H1 (cell line): ENCODE measurements around the gene FGB. TPM values are rescaled to one million over a fixed set of nuclear protein-coding genes. Genes with fewer than 3 reads are reported as not detected.

Experiments
- CTCF ChIA-PET: fragments of 300-600 bp; sonication (Branson Sonifier 250); formaldehyde crosslinking; loops from one replicate; lab custom pipeline; 2021; ENCODE audit not compliant: partially characterized antibody; lab: Charles Lee
- POLR2A ChIA-PET: fragments of 300-600 bp; sonication (Branson Sonifier 250); formaldehyde crosslinking; loops from one replicate; lab custom pipeline; 2021; ENCODE audit warnings: inconsistent platforms; ENCODE audit not compliant: partially characterized antibody; lab: Charles Lee
- DNase-seq, 2 experiments: peaks; one replicate each; pipeline versions ENCODE4 v3.0.0 to v3.0.0-alpha.2; 2010 to 2022; ENCODE audit warnings: low spot score in 2 of 2, low read depth in 1 of 2, mixed read lengths in 1 of 2
- FAIRE-seq: peaks from 2 replicates; lab custom pipeline; 2011; peaks lifted over from hg19 to GRCh38; lab: Jason Lieb, UNC
- H2AFZ ChIP-seq: 2 replicates; pipeline ENCODE4 v1.8.1; 2012; ENCODE audit warnings: low read length, inconsistent platforms
- H2AK5ac ChIP-seq: 2 replicates; pipeline ENCODE4 v1.6.1; 2013; ENCODE audit warnings: low read depth, low read length
- H2BK120ac ChIP-seq: replicated peaks from 2 replicates; pipeline ENCODE3; 2013; ENCODE audit warnings: low read depth, low read length, inconsistent platforms
- H2BK12ac ChIP-seq: 2 replicates; pipeline ENCODE4 v1.6.1; 2013; ENCODE audit warnings: low read depth, low read length
- H2BK15ac ChIP-seq: 2 replicates; pipeline ENCODE4 v1.6.1; 2013; ENCODE audit warnings: low read length
- H2BK20ac ChIP-seq: 2 replicates; pipeline ENCODE4 v1.6.1; 2013; ENCODE audit warnings: low read length
- H2BK5ac ChIP-seq: 2 replicates; pipeline ENCODE4 v1.6.1; 2013; ENCODE audit warnings: low read depth, low read length
- H3K14ac ChIP-seq: 2 replicates; pipeline ENCODE4 v1.6.1; 2013; ENCODE audit warnings: inconsistent platforms; ENCODE audit not compliant: insufficient read length
- H3K18ac ChIP-seq: 2 replicates; pipeline ENCODE4 v1.6.1; 2013; ENCODE audit warnings: low read length; ENCODE audit errors: extremely low read depth
- H3K23ac ChIP-seq: 2 replicates; pipeline ENCODE4 v1.6.1; 2013; ENCODE audit warnings: inconsistent platforms; ENCODE audit not compliant: insufficient read length
- H3K23me2 ChIP-seq: 2 replicates; pipeline ENCODE4 v1.6.1; 2013; ENCODE audit warnings: low read depth, low read length
- H3K27ac ChIP-seq: 2 replicates; pipeline ENCODE4 v1.6.1; 2011; ENCODE audit warnings: low read depth, low read length, inconsistent platforms
- H3K27me3 ChIP-seq, 4 experiments: replicated peaks in 1 of 4; 1 replicate in 1 of 4; 2 replicates in 3 of 4; pipeline versions ENCODE4 v1.6.1 to v1.8.1; 2011 to 2013; ENCODE audit warnings: low read length in 3 of 4, mild to moderate bottlenecking in 3 of 4, inconsistent platforms in 2 of 4, mixed read lengths in 2 of 4, moderate library complexity in 1 of 4; ENCODE audit not compliant: control insufficient read depth in 3 of 4, insufficient read depth in 3 of 4; ENCODE audit errors: extremely low read depth in 1 of 4
- H3K36me3 ChIP-seq, 4 experiments: 2 replicates each; pipeline versions ENCODE4 v1.6.1 to v1.8.1; 2011 to 2013; ENCODE audit warnings: mild to moderate bottlenecking in 4 of 4, low read length in 3 of 4, moderate library complexity in 2 of 4, control low read depth in 1 of 4, inconsistent platforms in 1 of 4; ENCODE audit not compliant: insufficient read depth in 4 of 4, control insufficient read depth in 2 of 4
- H3K4ac ChIP-seq: replicated peaks from 2 replicates; pipeline ENCODE3; 2013; ENCODE audit warnings: low read length, low read depth, mixed read lengths, inconsistent platforms; ENCODE audit not compliant: insufficient read length
- H3K4me1 ChIP-seq, 4 experiments: replicated peaks in 1 of 4; 1 replicate in 1 of 4; 2 replicates in 3 of 4; pipeline versions ENCODE4 v1.6.1 to v1.8.1; 2011 to 2013; ENCODE audit warnings: low read length in 3 of 4, inconsistent platforms in 2 of 4, mixed read lengths in 1 of 4; ENCODE audit not compliant: insufficient read depth in 4 of 4, control insufficient read depth in 3 of 4
- H3K4me2 ChIP-seq, 2 experiments: 2 replicates each; pipeline versions ENCODE4 v1.6.1 to v1.8.1; 2011 to 2013; ENCODE audit warnings: low read depth in 2 of 2, low read length in 2 of 2, control low read depth in 1 of 2, inconsistent platforms in 1 of 2, mild to moderate bottlenecking in 1 of 2; ENCODE audit not compliant: insufficient read depth in 1 of 2
- H3K4me3 ChIP-seq, 4 experiments: fragments of 200-600, 300-600 bp in 1 of 4; sonication (generic), shearing (Covaris generic), sonication (Bioruptor Twin) in 1 of 4; 2 replicates each; pipeline versions ENCODE4 v1.5.1 to v1.8.1; 2011 to 2016; ENCODE audit warnings: low read length in 4 of 4, low read depth in 3 of 4, control low read depth in 2 of 4, inconsistent platforms in 2 of 4, mild to moderate bottlenecking in 2 of 4, mixed read lengths in 1 of 4, moderate library complexity in 1 of 4; ENCODE audit not compliant: insufficient read depth in 2 of 4; ENCODE audit errors: extremely low read depth in 1 of 4
- H3K56ac ChIP-seq: replicated peaks from 2 replicates; pipeline ENCODE3; 2013; ENCODE audit warnings: low read depth, mild to moderate bottlenecking, mixed read lengths, low read length, inconsistent platforms; ENCODE audit not compliant: insufficient read length
- H3K79me1 ChIP-seq: 2 replicates; pipeline ENCODE4 v1.6.1; 2013; ENCODE audit warnings: low read depth, low read length, control low read depth
- H3K79me2 ChIP-seq, 2 experiments: 2 replicates each; pipeline versions ENCODE4 v1.6.1 to v1.8.1; 2012 to 2013; ENCODE audit warnings: low read length in 2 of 2, mild to moderate bottlenecking in 2 of 2, inconsistent platforms in 1 of 2; ENCODE audit not compliant: insufficient read depth in 2 of 2, control insufficient read depth in 1 of 2
- H3K9ac ChIP-seq, 4 experiments: replicated peaks in 1 of 4; 1 replicate in 1 of 4; 2 replicates in 3 of 4; pipeline versions ENCODE4 v1.6.1 to v1.8.1; 2011 to 2013; ENCODE audit warnings: low read depth in 3 of 4, low read length in 3 of 4, control low read depth in 2 of 4, mild to moderate bottlenecking in 2 of 4, moderate library complexity in 2 of 4, inconsistent platforms in 1 of 4; ENCODE audit errors: extremely low read depth in 1 of 4
- H3K9me3 ChIP-seq, 2 experiments: 2 replicates each; pipeline versions ENCODE4 v1.6.1 to v1.8.1; 2012 to 2013; ENCODE audit warnings: mild to moderate bottlenecking in 2 of 2, moderate library complexity in 2 of 2, control low read depth in 1 of 2, inconsistent platforms in 1 of 2, low read depth in 1 of 2, low read length in 1 of 2, mixed read lengths in 1 of 2; ENCODE audit not compliant: insufficient read depth in 2 of 2
- H4K20me1 ChIP-seq, 2 experiments: replicated peaks in 1 of 2; 2 replicates each; pipeline versions ENCODE3 to v1.8.1; 2011 to 2013; ENCODE audit warnings: inconsistent platforms in 2 of 2, low read length in 2 of 2, mild to moderate bottlenecking in 1 of 2; ENCODE audit not compliant: insufficient read depth in 2 of 2, control insufficient read depth in 1 of 2
- H4K5ac ChIP-seq: 2 replicates; pipeline ENCODE4 v1.6.1; 2013; ENCODE audit warnings: low read length, low read depth, mixed read lengths, inconsistent platforms; ENCODE audit not compliant: insufficient read length
- H4K8ac ChIP-seq: 2 replicates; pipeline ENCODE4 v1.8.0; 2013; ENCODE audit warnings: mild to moderate bottlenecking, moderate library complexity, low read length, inconsistent platforms; ENCODE audit not compliant: insufficient read depth; ENCODE audit errors: extremely low read depth
- H4K91ac ChIP-seq: replicated peaks from 2 replicates; pipeline ENCODE3; 2013; ENCODE audit warnings: low read length, mixed read lengths, inconsistent platforms; ENCODE audit not compliant: insufficient read length
- BACH1 ChIP-seq: IDR thresholded peaks from 2 replicates; pipeline ENCODE4 v1.6.1; 2012; ENCODE audit warnings: low read length, improper control_type of control experiment
- CHD2 ChIP-seq: IDR thresholded peaks from 2 replicates; pipeline ENCODE4 v1.6.1; 2012; ENCODE audit warnings: low read length, improper control_type of control experiment
- CTBP2 ChIP-seq: IDR thresholded peaks from 2 replicates; pipeline ENCODE4 v1.7.0; 2011; ENCODE audit warnings: borderline replicate concordance, mild to moderate bottlenecking, moderate library complexity, mixed read lengths, low read length; ENCODE audit not compliant: insufficient read depth, insufficient read length
- EGR1 ChIP-seq: IDR thresholded peaks from 2 replicates; pipeline ENCODE4 v1.6.1; 2011; ENCODE audit warnings: low read depth, low read length, borderline replicate concordance
- EZH2 ChIP-seq: fragments of 200-600 bp; sonication (generic); IDR thresholded peaks from 2 replicates; pipeline ENCODE4 v1.7.1; 2012; ENCODE audit warnings: low read depth, mild to moderate bottlenecking, moderate library complexity, low read length, inconsistent platforms; ENCODE audit not compliant: severe bottlenecking
- GTF2F1 ChIP-seq: IDR thresholded peaks from 2 replicates; pipeline ENCODE4 v1.6.1; 2012; ENCODE audit warnings: low read depth, low read length, improper control_type of control experiment, borderline replicate concordance
- JUN ChIP-seq: IDR thresholded peaks from 2 replicates; pipeline ENCODE4 v1.6.1; 2011; ENCODE audit warnings: low read depth, mild to moderate bottlenecking, improper control_type of control experiment, low read length
- SRF ChIP-seq: IDR thresholded peaks from 2 replicates; pipeline ENCODE4 v1.6.1; 2011; ENCODE audit warnings: mild to moderate bottlenecking, low read depth, low read length, moderate library complexity
- TAF7 ChIP-seq: optimal IDR thresholded peaks from 2 replicates; pipeline ENCODE3; 2011; ENCODE audit warnings: low read depth, mild to moderate bottlenecking, inconsistent platforms, low read length, moderate library complexity, borderline replicate concordance
- TCF12 ChIP-seq: IDR thresholded peaks from 2 replicates; pipeline ENCODE4 v1.6.1; 2011; ENCODE audit warnings: low read depth, mild to moderate bottlenecking, low read length
- TEAD4 ChIP-seq: IDR thresholded peaks from 2 replicates; pipeline ENCODE4 v1.6.1; 2012; ENCODE audit warnings: low read depth, low read length, inconsistent platforms, mixed read lengths
- WGBS, 2 experiments: shearing (Covaris generic) in 1 of 2; methylation state at CpG; one replicate each; pipeline versions ENCODE4 v1.1.6 to v1.1.7; 2013 to 2015; ENCODE audit warnings: low lambda C conversion rate in 2 of 2, mixed read lengths in 2 of 2, inconsistent platforms in 1 of 2, low coverage in 1 of 2, missing lambda C conversion rate in 1 of 2; ENCODE audit not compliant: insufficient replicate concordance in 2 of 2, insufficient coverage in 1 of 2, insufficient read length in 1 of 2; ENCODE audit errors: extremely low coverage in 1 of 2, missing lambda C conversion rate in 1 of 2; 5-methylcytosine and 5-hydroxymethylcytosine counted together
- polyA plus RNA-seq, 7 experiments: library from polyadenylated mRNA; depleted of rRNA in 3 of 7; stranded (reverse) in 5 of 7; unstranded in 2 of 7; fragments of >200 nt in 5 of 7; fragments of 200-250 nt in 2 of 7; gene quantifications; 1 replicate in 5 of 7; 2 replicates in 1 of 7; 4 replicates in 1 of 7; pipeline versions ENCODE4 v1.2.1 to v1.2.3, GENCODE V29; 2011 to 2013; ENCODE audit warnings: missing spikeins in 2 of 7, mixed read lengths in 2 of 7
- total RNA-seq: library from RNA; stranded (reverse); fragmentation: NEBNext Ultra II Directional; extraction: Animal tissue kit (Norgen Biotek cat#: 25700); gene quantifications from 2 replicates; pipeline ENCODE4 v1.2.1, GENCODE V29; 2021
- TF ChIP-seq, protein P1 (sequence below): IDR thresholded peaks from 2 replicates; pipeline ENCODE4 v1.6.1; 2011; ENCODE audit warnings: low read depth, mild to moderate bottlenecking, low read length; ENCODE audit not compliant: insufficient read depth
- TF ChIP-seq, protein P2 (sequence below): IDR thresholded peaks from 2 replicates; pipeline ENCODE4 v1.6.1; 2011; ENCODE audit warnings: low read length, improper control_type of control experiment

The FGB gene
- total and polyA plus RNA-seq, 2 of the 8 experiments (the other 6 are each of a cell fraction or from before 2014, with no cell fraction given): not detected

DNA sequence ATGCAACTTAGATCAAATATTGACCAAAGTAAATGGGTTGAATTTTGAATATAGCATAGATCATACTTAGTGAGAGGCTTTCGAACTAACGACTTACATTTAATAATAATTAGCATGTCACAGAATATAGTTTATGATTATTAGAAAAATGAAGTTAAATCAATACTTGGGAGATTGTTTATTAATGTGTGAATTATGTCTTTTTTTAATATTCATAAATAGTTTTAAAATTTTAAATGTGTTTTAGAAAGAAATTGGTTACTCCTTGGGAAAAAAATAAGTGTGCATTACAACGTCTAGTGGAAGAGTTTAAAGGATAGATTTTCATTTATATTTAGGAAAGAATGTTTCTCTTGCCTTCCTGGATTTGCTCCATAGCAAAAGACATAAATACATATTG is 20.4 kb downstream of the FGB start:
- Histone ChIP-seq H2BK20ac (no peak overlapping the region), H3K4me2 (no peak overlapping the region), H2BK12ac (no peak overlapping the region), H3K23me2 (no peaks in the 10 kb centered on the region), H3K23ac (no peak overlapping the region), H3K4me3 (no peak overlapping the region), H3K36me3 (no peaks in the 10 kb centered on the region), H3K9me3 (no peaks in the 10 kb centered on the region), H2BK15ac (no peak overlapping the region), H3K14ac (no peak overlapping the region), H3K79me1 (no peaks in the 10 kb centered on the region), H4K5ac (no peak overlapping the region), H4K8ac (no peak overlapping the region), H2AFZ (no peak overlapping the region), H2BK120ac (no peak overlapping the region), H3K4ac (no peak overlapping the region), H2BK5ac (no peak overlapping the region), H3K27me3 (no peaks in the 10 kb centered on the region), H3K56ac (no peak overlapping the region), H2AK5ac (no peak overlapping the region), H3K27ac (no peak overlapping the region), H4K91ac (no peak overlapping the region), H4K20me1 (no peaks in the 10 kb centered on the region), H3K4me1 (no peaks in the 10 kb centered on the region), H3K18ac (no peak overlapping the region), H3K79me2 (no peaks in the 10 kb centered on the region), H3K9ac (no peak overlapping the region)
- ChIA-PET CTCF (interaction anchor here (0.6 to 2.3 kb wide), 5 partner anchors 9 to 40 kb away, joined by 3 to 11 read pairs (median 3); partner anchors contain the start of gene FGG), POLR2A (no interaction called here)
- no peak for FAIRE-seq
- DNase-seq: no peak
- 88% methylated on average over 3 of the region's 3 CpGs; no CpG with 5 or more reads in 1 of the 2 experiments for WGBS, 2 experiments
- no peak for TF ChIP-seq CHD2
- no peak for TF ChIP-seq EGR1
- TF ChIP-seq CTBP2: no peak
- TF ChIP-seq TEAD4: no peak
- TF ChIP-seq JUN: no peak
- TF ChIP-seq TCF12: no peak
- TF ChIP-seq BACH1: no peak
- TF ChIP-seq, protein P1, sequence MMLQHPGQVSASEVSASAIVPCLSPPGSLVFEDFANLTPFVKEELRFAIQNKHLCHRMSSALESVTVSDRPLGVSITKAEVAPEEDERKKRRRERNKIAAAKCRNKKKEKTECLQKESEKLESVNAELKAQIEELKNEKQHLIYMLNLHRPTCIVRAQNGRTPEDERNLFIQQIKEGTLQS: no peak
- TF ChIP-seq EZH2: no peak
- TF ChIP-seq GTF2F1: no peak
- TF ChIP-seq, protein P2, sequence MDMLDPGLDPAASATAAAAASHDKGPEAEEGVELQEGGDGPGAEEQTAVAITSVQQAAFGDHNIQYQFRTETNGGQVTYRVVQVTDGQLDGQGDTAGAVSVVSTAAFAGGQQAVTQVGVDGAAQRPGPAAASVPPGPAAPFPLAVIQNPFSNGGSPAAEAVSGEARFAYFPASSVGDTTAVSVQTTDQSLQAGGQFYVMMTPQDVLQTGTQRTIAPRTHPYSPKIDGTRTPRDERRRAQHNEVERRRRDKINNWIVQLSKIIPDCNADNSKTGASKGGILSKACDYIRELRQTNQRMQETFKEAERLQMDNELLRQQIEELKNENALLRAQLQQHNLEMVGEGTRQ: no peak
- TF ChIP-seq TAF7: no peak
- no peak for TF ChIP-seq SRF
